Glutamatergic neuron (in vitro differentiated cells): Measurements from ENCODE around the gene MEF2B. TPM values are rescaled to one million over a fixed set of nuclear protein-coding genes. Genes with fewer than 3 reads are reported as not detected.

Experiments
- DNase-seq: peaks from one replicate; pipeline ENCODE4 v3.0.0; 2022
- H3K27ac Mint-ChIP-seq: one replicate; pipeline ENCODE4 v1.8.0; 2020; ENCODE audit warnings: mild to moderate bottlenecking, mixed read lengths, inconsistent platforms; ENCODE audit not compliant: unreplicated experiment
- H3K27me3 Mint-ChIP-seq: one replicate; pipeline ENCODE4 v1.8.0; 2020; ENCODE audit warnings: mild to moderate bottlenecking, moderate library complexity, mixed read lengths, inconsistent platforms; ENCODE audit not compliant: unreplicated experiment
- H3K36me3 Mint-ChIP-seq: one replicate; pipeline ENCODE4 v1.8.0; 2020; ENCODE audit warnings: mild to moderate bottlenecking, mixed read lengths, inconsistent platforms; ENCODE audit not compliant: unreplicated experiment
- H3K4me1 Mint-ChIP-seq: one replicate; pipeline ENCODE4 v1.8.0; 2020; ENCODE audit warnings: mild to moderate bottlenecking, low read depth, mixed read lengths, inconsistent platforms; ENCODE audit not compliant: unreplicated experiment
- H3K4me3 Mint-ChIP-seq: one replicate; pipeline ENCODE4 v1.8.0; 2020; ENCODE audit warnings: mild to moderate bottlenecking, mixed read lengths, inconsistent platforms; ENCODE audit not compliant: unreplicated experiment
- H3K9me3 Mint-ChIP-seq: one replicate; pipeline ENCODE4 v1.8.0; 2020; ENCODE audit warnings: mild to moderate bottlenecking, moderate library complexity, mixed read lengths, inconsistent platforms; ENCODE audit not compliant: unreplicated experiment
- total RNA-seq: library from RNA; stranded (reverse); fragmentation: NEBNext Ultra II Directional; extraction: Animal tissue kit (Norgen Biotek cat#: 25700); gene quantifications from one replicate; pipeline ENCODE4 v1.2.1, GENCODE V29; 2021; ENCODE audit not compliant: unreplicated experiment
- TF ChIP-seq, protein P1 (sequence below): fragments of 200-600 bp; sonication (generic); IDR thresholded peaks from one replicate; pipeline ENCODE4 v1.5.0; 2021; ENCODE audit not compliant: partially characterized antibody, unreplicated experiment

Gene MEF2B
- total RNA-seq, 1 donor from 2014 or later, result 1.7 TPM

GRCh38 chr19:19214159-19214490, 44.1 kb upstream of the MEF2B start:
- Mint-ChIP-seq H3K27me3 (peaks cover 16% of the 10 kb centered on the region), H3K4me3 (peak overlapping the region; percentile 89), H3K4me1 (peaks cover 22% of the 10 kb centered on the region), H3K9me3 (peaks cover 5% of the 10 kb centered on the region), H3K36me3 (peaks cover 4% of the 10 kb centered on the region), H3K27ac (peak overlapping the region; percentile 84)
- peak; percentile 77 for DNase-seq
- TF ChIP-seq, protein P1, sequence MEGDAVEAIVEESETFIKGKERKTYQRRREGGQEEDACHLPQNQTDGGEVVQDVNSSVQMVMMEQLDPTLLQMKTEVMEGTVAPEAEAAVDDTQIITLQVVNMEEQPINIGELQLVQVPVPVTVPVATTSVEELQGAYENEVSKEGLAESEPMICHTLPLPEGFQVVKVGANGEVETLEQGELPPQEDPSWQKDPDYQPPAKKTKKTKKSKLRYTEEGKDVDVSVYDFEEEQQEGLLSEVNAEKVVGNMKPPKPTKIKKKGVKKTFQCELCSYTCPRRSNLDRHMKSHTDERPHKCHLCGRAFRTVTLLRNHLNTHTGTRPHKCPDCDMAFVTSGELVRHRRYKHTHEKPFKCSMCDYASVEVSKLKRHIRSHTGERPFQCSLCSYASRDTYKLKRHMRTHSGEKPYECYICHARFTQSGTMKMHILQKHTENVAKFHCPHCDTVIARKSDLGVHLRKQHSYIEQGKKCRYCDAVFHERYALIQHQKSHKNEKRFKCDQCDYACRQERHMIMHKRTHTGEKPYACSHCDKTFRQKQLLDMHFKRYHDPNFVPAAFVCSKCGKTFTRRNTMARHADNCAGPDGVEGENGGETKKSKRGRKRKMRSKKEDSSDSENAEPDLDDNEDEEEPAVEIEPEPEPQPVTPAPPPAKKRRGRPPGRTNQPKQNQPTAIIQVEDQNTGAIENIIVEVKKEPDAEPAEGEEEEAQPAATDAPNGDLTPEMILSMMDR, result no peak

DNA sequence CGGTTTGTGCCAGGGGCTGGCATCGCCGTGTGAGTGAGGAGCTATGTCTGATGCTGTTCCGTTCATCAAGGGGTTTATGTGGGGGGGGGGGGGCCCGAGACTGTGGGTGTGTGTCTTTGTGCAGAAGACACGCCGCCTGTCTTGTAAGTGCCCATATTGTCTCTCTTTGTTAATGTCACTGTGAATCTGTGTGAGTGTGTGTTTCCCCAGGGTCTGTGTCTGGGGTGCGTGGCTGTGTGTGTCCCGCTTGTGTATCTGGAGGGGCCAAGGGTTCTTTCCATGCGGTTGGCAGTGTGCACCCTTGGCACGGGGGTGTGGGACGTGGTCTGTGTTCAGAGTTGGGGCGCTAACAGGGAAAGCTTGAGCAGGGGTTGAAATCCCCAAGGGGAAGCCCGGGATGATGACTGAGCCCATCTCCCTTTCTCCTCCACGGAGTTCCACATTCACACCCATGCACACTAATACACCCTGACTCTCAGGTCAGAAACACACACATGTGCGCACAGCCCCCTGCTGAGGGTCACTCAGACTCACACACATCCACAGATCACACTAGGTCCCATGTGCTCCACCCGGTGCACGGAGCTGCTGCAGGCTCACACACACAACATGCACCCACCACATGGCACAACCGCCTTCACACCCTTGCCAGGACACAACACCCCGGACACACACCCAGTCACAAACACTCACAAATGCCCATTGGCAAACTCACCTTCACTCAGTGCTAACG, 43.5 kb upstream of the MEF2B start:
- H3K36me3 Mint-ChIP-seq, result peaks cover 4% of the 10 kb centered on the region
- H3K27ac Mint-ChIP-seq, result peak overlapping the region; percentile 84
- TF ChIP-seq, protein P1, result no peak
- peak overlapping the region; percentile 89 for H3K4me3 Mint-ChIP-seq
- H3K9me3 Mint-ChIP-seq, result peaks cover 5% of the 10 kb centered on the region
- H3K4me1 Mint-ChIP-seq, result peaks cover 22% of the 10 kb centered on the region
- no peak for DNase-seq
- peaks cover 16% of the 10 kb centered on the region for H3K27me3 Mint-ChIP-seq

GRCh38 chr19:19212916-19213315, 42.9 kb upstream of the MEF2B start:
- H3K4me1 Mint-ChIP-seq, result peaks cover 22% of the 10 kb centered on the region
- peaks cover 5% of the 10 kb centered on the region for H3K9me3 Mint-ChIP-seq
- peaks cover 4% of the 10 kb centered on the region for H3K36me3 Mint-ChIP-seq
- TF ChIP-seq, protein P1, result no peak
- H3K27ac Mint-ChIP-seq, result peak overlapping the region; percentile 84
- H3K4me3 Mint-ChIP-seq, result peak overlapping the region; percentile 89
- peak; percentile 40 for DNase-seq
- peaks cover 16% of the 10 kb centered on the region for H3K27me3 Mint-ChIP-seq

DNA sequence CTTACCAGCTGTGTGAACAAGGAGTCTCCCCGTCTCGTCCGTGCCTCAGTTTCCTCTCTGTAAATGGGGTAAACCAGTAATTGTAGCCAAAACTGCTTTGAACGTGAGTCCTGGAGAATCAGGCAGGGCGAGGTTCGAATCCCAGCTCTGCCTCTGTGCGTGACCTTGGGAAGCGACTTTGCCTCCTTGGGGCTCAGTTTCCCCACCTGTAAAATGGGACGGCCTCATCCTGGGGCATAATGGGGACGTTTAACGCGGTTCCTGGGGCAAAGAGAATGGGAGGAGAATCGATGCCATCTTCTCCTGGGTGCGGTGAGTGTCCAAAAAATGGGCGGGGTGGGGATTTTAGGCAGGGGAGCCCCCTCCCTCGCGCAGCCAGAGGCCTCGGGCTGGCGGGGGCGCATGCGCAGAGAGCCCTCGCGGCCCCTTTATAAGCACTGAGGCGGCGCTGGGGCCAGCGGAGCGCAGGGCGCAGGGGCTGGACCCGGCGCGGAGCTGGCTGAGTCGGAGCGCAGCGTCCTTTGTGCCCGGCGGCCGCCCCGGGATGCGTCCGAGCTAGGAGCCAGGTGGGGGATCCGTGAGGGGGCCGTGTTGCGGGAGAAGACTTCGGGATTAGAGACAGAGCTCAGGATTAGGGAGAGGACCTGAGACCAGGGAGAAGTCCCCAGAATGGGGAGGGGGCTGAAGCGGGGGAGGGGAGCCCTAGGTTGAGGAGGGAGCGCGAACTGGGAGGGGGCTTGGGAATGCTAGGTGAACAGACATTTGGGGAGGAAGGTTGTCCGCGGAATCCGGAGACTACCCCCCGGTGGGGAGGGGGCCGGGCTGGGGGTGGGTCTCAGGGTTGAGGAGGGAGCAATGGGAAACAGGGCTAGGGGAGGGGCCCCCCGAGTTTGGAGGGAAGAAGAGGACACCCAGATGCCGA, 41.7 kb upstream of the MEF2B start, which contains the start of gene NCAN:
NCAN (plus strand) TSS at position 460 of the 922 bp plus-strand sequence. CDS start 4,996 bp downstream, outside the sequence.
- peaks cover 9% of the 10 kb centered on the region for H3K9me3 Mint-ChIP-seq
- H3K4me1 Mint-ChIP-seq, result peaks cover 32% of the 10 kb centered on the region
- peak within 1 kb of the TSS; percentile 84 for H3K27ac Mint-ChIP-seq
- H3K4me3 Mint-ChIP-seq, result peak within 1 kb of the TSS; percentile 89
- TF ChIP-seq, protein P1, result no peak
- DNase-seq, result peak; percentile 82
- H3K27me3 Mint-ChIP-seq, result peaks cover 22% of the 10 kb centered on the region
- H3K36me3 Mint-ChIP-seq, result peaks cover 4% of the 10 kb centered on the region
